MM.1S (cell line): ENCODE results near the gene CACNA2D1.

Experiments used
- EZH2 ChIP-seq: fragments of 300-600 bp; sonication (generic); optimal IDR thresholded peaks from 2 replicates; pipeline ENCODE3; 2017; ENCODE audit warnings: low read depth, mild to moderate bottlenecking, antibody characterized with exemption, low read length, mixed read lengths
- TF ChIP-seq, protein P1 (sequence below): fragments of 300-600 bp; sonication (generic); IDR thresholded peaks from 2 replicates; pipeline ENCODE4 v1.5.1; 2016; ENCODE audit warnings: antibody characterized with exemption, low read length, mixed read lengths

DNA sequence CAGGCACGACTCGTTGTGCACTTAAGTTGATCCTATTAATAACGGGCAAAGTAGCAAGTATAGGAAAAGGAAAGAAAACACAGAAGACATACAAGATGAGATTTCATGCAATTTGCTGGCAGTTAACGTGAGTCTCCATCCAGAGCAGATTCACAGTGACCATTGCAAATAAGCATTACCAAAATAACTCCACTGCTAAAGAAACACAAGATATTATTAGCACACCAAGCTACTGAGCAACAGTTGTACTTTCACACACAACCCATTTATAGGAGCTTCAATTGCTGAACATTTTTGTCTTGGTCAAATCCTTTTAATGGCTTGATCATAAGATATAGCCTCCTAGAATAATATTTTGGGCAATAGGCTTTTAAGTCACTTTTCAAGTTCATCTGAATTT lies 486.1 kb downstream of the CACNA2D1 start:
- TF ChIP-seq, protein P1, sequence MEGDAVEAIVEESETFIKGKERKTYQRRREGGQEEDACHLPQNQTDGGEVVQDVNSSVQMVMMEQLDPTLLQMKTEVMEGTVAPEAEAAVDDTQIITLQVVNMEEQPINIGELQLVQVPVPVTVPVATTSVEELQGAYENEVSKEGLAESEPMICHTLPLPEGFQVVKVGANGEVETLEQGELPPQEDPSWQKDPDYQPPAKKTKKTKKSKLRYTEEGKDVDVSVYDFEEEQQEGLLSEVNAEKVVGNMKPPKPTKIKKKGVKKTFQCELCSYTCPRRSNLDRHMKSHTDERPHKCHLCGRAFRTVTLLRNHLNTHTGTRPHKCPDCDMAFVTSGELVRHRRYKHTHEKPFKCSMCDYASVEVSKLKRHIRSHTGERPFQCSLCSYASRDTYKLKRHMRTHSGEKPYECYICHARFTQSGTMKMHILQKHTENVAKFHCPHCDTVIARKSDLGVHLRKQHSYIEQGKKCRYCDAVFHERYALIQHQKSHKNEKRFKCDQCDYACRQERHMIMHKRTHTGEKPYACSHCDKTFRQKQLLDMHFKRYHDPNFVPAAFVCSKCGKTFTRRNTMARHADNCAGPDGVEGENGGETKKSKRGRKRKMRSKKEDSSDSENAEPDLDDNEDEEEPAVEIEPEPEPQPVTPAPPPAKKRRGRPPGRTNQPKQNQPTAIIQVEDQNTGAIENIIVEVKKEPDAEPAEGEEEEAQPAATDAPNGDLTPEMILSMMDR, result no peak
- no peak for TF ChIP-seq EZH2
